SK-N-SH (cell line): ENCODE measurements around the gene PCDHGB2. TPM values are rescaled to one million over a fixed set of nuclear protein-coding genes. Genes with fewer than 3 reads are reported as not detected.
A peak's percentile ranks its signal among the peaks of the same experiment; 100 is the strongest.
"Not testable (repeated sequence)": the region's sequence is repeated elsewhere in the genome, so short reads cannot be mapped to it uniquely, and the experiment has no call there.

Experiments used
- CTCF ChIA-PET: fragments of 300-600, 350-600 bp; formaldehyde crosslinking; extraction: SDS; loops from one replicate; lab custom pipeline; 2021; lab: Yijun Ruan, JAX
- POLR2A ChIA-PET: fragments of 350-600 bp; sonication (Branson Sonifier 250); formaldehyde crosslinking; extraction: SDS; loops from one replicate; lab custom pipeline; 2020; ENCODE audit warnings: antibody characterized with exemption, inconsistent platforms; lab: Yijun Ruan, JAX
- DNase-seq: peaks from one replicate; pipeline ENCODE4 v3.0.0; 2012
- H2AFZ ChIP-seq: fragments of 200-600 bp; sonication (generic); 2 replicates; pipeline ENCODE4 v1.8.1; 2016; ENCODE audit warnings: antibody characterized with exemption, mild to moderate bottlenecking, low read depth
- H3F3A ChIP-seq: fragments of 200-600 bp; sonication (generic); replicated peaks from 2 replicates; pipeline ENCODE3; 2016; ENCODE audit warnings: antibody characterized with exemption, mild to moderate bottlenecking; ENCODE audit not compliant: insufficient read depth
- H3K27ac ChIP-seq, 2 experiments: fragments of 200-500 bp in 1 of 2; fragments of 200-600 bp in 1 of 2; sonication (Bioruptor generic) in 1 of 2; sonication (generic), shearing (Covaris generic) in 1 of 2; 2 replicates each; pipeline versions ENCODE4 v1.5.1 to v1.6.1; 2014 to 2016; ENCODE audit warnings: low read depth in 2 of 2, inconsistent platforms in 1 of 2, low read length in 1 of 2, mild to moderate bottlenecking in 1 of 2, mixed read lengths in 1 of 2
- H3K27me3 ChIP-seq: fragments of 200-600 bp; sonication (generic), shearing (Covaris generic); 2 replicates; pipeline ENCODE4 v1.6.1; 2016; ENCODE audit warnings: mixed run types; ENCODE audit not compliant: insufficient read depth
- H3K36me3 ChIP-seq, 2 experiments: fragments of 200-500 bp in 1 of 2; fragments of 200-600 bp in 1 of 2; sonication (Bioruptor generic) in 1 of 2; sonication (generic) in 1 of 2; replicated peaks in 1 of 2; 2 replicates each; pipeline versions ENCODE3 to v1.5.1; 2014 to 2016; ENCODE audit warnings: low read length in 1 of 2, mild to moderate bottlenecking in 1 of 2; ENCODE audit not compliant: insufficient read depth in 2 of 2, control insufficient read depth in 1 of 2
- H3K4me1 ChIP-seq, 2 experiments: fragments of 200-500 bp in 1 of 2; fragments of 200-600 bp in 1 of 2; sonication (Bioruptor generic) in 1 of 2; sonication (generic), shearing (Covaris generic) in 1 of 2; 2 replicates each; pipeline versions ENCODE4 v1.5.1 to v1.6.1; 2014 to 2016; ENCODE audit warnings: low read depth in 1 of 2, low read length in 1 of 2, mixed run types in 1 of 2; ENCODE audit not compliant: insufficient read depth in 2 of 2, control insufficient read depth in 1 of 2
- H3K4me2 ChIP-seq: fragments of 200-600 bp; sonication (generic), shearing (Covaris generic); 2 replicates; pipeline ENCODE4 v1.6.1; 2017; ENCODE audit warnings: mixed run types
- H3K4me3 ChIP-seq, 2 experiments: fragments of 200-500 bp in 1 of 2; fragments of 200-600 bp in 1 of 2; sonication (Bioruptor generic) in 1 of 2; sonication (generic), shearing (Covaris generic) in 1 of 2; 2 replicates each; pipeline versions ENCODE4 v1.5.1 to v1.8.1; 2014 to 2016; ENCODE audit warnings: low read depth in 2 of 2, inconsistent platforms in 1 of 2, low read length in 1 of 2, mild to moderate bottlenecking in 1 of 2, mixed read lengths in 1 of 2, moderate library complexity in 1 of 2
- H3K79me2 ChIP-seq: fragments of 200-600 bp; sonication (generic); 2 replicates; pipeline ENCODE4 v1.8.1; 2017; ENCODE audit warnings: mild to moderate bottlenecking; ENCODE audit not compliant: insufficient read depth
- H3K9ac ChIP-seq: fragments of 200-600 bp; sonication (generic); 2 replicates; pipeline ENCODE4 v1.6.1; 2017; ENCODE audit warnings: mixed run types
- H3K9me2 ChIP-seq: fragments of 200-600 bp; sonication (generic); 2 replicates; pipeline ENCODE4 v1.6.1; 2017; ENCODE audit warnings: mixed run types
- H3K9me3 ChIP-seq: fragments of 200-600 bp; sonication (generic); 2 replicates; pipeline ENCODE4 v1.6.1; 2017; ENCODE audit warnings: mixed run types, mild to moderate bottlenecking, moderate library complexity
- H4K20me1 ChIP-seq: fragments of 200-600 bp; sonication (generic); 2 replicates; pipeline ENCODE4 v1.6.1; 2017; ENCODE audit warnings: mild to moderate bottlenecking, mixed run types; ENCODE audit not compliant: insufficient read depth
- ELF1 ChIP-seq: IDR thresholded peaks from 2 replicates; pipeline ENCODE4 v1.4.0; 2012
- GABPA ChIP-seq: IDR thresholded peaks from 2 replicates; pipeline ENCODE4 v1.4.0; 2012; ENCODE audit warnings: low read depth, mild to moderate bottlenecking
- RAD21 ChIP-seq: IDR thresholded peaks from 2 replicates; pipeline ENCODE4 v1.6.1; 2012; ENCODE audit warnings: mild to moderate bottlenecking, low read length
- RXRA ChIP-seq: IDR thresholded peaks from 2 replicates; pipeline ENCODE4 v1.4.0; 2012; ENCODE audit warnings: low read depth, mild to moderate bottlenecking, borderline replicate concordance
- SMC3 ChIP-seq: IDR thresholded peaks from 2 replicates; pipeline ENCODE4 v1.6.1; 2012; ENCODE audit warnings: low read depth, low read length, improper control_type of control experiment
- TCF12 ChIP-seq: IDR thresholded peaks from 2 replicates; pipeline ENCODE4 v1.4.0; 2012
- WGBS: methylation state at CpG from one replicate; pipeline ENCODE4 v1.1.6; 2017; ENCODE audit warnings: low lambda C conversion rate; 5-methylcytosine and 5-hydroxymethylcytosine counted together
- polyA plus RNA-seq, 3 experiments: library from polyadenylated mRNA; depleted of rRNA; stranded (reverse); fragments of >200 nt; gene quantifications; 2 replicates each; pipeline ENCODE4 v1.2.3, GENCODE V29; 2012
- TF ChIP-seq, protein P1 (sequence below): fragments of 200-600 bp; sonication (generic); IDR thresholded peaks from 2 replicates; pipeline ENCODE4 v1.6.1; 2017; ENCODE audit warnings: antibody characterized with exemption, mild to moderate bottlenecking, moderate library complexity

The PCDHGB2 gene
- polyA plus RNA-seq, 1 of the 3 experiments (the other 2 are of a cell fraction): 4.5 TPM

DNA sequence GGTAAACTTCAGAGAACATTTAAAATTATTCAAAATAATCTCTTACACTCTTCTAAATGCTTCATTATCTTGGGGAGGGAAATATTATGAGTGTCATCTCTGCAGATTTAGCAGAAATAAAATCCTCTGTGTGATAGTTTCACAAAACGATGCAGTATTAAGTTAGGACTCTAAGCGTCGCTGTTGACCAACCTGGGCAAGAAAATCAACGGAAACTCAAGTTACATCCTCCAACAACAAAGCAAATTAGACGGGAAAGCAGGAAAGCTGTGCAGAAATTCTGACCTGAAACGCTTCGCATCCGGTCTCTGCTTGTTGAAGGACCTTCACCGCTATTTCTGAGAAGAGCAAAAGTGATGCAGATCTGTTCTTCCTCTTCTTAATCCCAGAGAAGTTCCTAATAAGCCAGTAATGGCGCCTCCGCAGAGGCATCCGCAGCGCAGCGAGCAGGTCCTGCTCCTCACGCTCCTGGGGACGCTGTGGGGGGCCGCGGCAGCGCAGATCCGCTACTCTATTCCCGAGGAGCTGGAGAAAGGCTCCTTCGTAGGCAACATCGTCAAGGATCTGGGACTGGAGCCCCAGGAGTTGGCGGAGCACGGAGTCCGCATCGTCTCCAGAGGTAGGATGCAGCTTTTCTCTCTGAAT lies 14.0 kb downstream of the PCDHGB2 start, which contains the start of gene PCDHGA6:
PCDHGA6 (plus strand) TSS at position 219 of the 645 bp plus-strand sequence; CDS start at position 412, 193 bp downstream.
- Histone ChIP-seq H4K20me1 (no peaks in the 10 kb centered on the region), H3K4me1 (no peaks in the 10 kb centered on the region), H3F3A (no peaks in the 10 kb centered on the region), H3K27me3 (no peaks in the 10 kb centered on the region), H3K4me2 (no peak within 1 kb of the TSS), H3K36me3 (peaks cover 0 to 14% of the 10 kb centered on the region in 2 experiments), H3K27ac (no peak within 1 kb of the TSS), H3K79me2 (no peaks in the 10 kb centered on the region), H3K4me3 (no peak within 1 kb of the TSS; a peak in 1 of 4 replicates), H3K9ac (no peak within 1 kb of the TSS), H3K9me3 (no peaks in the 10 kb centered on the region; the same call in 1 of the 2 replicates), H2AFZ (no peak within 1 kb of the TSS), H3K9me2 (no peaks in the 10 kb centered on the region)
- DNase-seq: no peak
- CTCF ChIA-PET: interaction anchor here (0.9 to 1.8 kb wide), 5 partner anchors 12 to 193 kb away, joined by 3 to 8 read pairs (median 4); partner anchors contain the start of gene PCDHB14
- POLR2A ChIA-PET: no interaction called here
- WGBS: 67% methylated on average over 27 of the region's 27 CpGs
- TF ChIP-seq ELF1 (no peak), RAD21 (peak; percentile 45)
- TF ChIP-seq, protein P1, sequence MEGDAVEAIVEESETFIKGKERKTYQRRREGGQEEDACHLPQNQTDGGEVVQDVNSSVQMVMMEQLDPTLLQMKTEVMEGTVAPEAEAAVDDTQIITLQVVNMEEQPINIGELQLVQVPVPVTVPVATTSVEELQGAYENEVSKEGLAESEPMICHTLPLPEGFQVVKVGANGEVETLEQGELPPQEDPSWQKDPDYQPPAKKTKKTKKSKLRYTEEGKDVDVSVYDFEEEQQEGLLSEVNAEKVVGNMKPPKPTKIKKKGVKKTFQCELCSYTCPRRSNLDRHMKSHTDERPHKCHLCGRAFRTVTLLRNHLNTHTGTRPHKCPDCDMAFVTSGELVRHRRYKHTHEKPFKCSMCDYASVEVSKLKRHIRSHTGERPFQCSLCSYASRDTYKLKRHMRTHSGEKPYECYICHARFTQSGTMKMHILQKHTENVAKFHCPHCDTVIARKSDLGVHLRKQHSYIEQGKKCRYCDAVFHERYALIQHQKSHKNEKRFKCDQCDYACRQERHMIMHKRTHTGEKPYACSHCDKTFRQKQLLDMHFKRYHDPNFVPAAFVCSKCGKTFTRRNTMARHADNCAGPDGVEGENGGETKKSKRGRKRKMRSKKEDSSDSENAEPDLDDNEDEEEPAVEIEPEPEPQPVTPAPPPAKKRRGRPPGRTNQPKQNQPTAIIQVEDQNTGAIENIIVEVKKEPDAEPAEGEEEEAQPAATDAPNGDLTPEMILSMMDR: peak; percentile 52

DNA sequence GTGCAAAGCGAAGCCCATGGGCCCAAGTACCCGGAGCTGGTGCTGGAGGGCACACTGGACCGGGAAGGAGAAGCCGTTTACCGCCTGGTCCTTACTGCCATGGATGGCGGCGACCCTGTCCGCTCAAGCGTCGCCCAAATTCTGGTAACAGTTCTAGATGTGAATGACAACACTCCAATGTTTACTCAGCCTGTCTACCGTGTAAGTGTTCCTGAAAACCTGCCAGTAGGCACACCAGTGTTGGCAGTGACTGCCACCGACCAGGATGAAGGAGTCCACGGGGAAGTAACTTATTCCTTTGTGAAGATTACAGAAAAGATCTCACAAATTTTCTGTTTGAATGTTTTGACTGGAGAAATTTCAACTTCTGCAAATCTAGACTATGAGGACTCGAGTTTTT lies 14.8 kb downstream of the PCDHGB2 start:
- Histone ChIP-seq H3K9me2 (no peaks in the 10 kb centered on the region), H4K20me1 (no peaks in the 10 kb centered on the region), H3K4me2 (no peak overlapping the region), H3K79me2 (no peaks in the 10 kb centered on the region), H3K4me3 (no peak overlapping the region), H3K36me3 (peaks cover 0 to 14% of the 10 kb centered on the region in 2 experiments), H3K9ac (no peak overlapping the region), H3K27me3 (no peaks in the 10 kb centered on the region), H3K27ac (no peak overlapping the region), H2AFZ (no peak overlapping the region), H3F3A (no peaks in the 10 kb centered on the region), H3K4me1 (no peaks in the 10 kb centered on the region), H3K9me3 (no peaks in the 10 kb centered on the region; the same call in 1 of the 2 replicates)
- 69% methylated on average over 14 of the region's 14 CpGs for WGBS
- ChIA-PET CTCF (interaction anchor here (0.7 to 1.8 kb wide), 6 partner anchors 12 to 193 kb away, joined by 3 to 8 read pairs (median 4); partner anchors contain the start of gene PCDHB14), POLR2A (no interaction called here)
- DNase-seq: no peak
- TF ChIP-seq TCF12 (no peak), RXRA (no peak), SMC3 (no peak), GABPA (no peak)

DNA sequence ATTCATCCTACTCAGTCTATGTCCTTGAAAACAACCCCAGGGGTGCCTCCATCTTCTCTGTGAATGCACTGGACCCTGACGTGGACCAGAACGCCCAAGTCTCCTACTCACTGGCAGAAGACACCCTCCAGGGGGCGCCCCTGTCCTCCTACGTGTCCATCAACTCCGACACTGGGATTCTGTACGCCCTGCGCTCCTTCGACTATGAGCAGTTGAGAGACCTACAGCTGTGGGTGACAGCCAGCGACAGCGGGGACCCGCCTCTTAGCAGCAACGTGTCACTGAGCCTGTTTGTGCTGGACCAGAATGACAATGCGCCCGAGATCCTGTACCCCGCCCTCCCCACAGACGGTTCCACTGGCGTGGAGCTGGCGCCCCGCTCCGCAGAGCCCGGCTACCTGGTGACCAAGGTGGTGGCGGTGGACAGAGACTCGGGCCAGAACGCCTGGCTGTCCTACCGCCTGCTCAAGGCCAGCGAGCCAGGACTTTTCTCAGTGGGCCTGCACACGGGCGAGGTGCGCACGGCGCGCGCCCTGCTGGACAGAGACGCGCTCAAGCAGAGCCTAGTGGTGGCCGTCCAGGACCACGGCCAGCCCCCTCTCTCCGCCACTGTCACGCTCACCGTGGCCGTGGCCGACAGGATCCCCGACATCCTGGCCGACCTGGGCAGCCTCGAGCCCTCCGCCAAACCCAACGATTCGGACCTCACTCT lies 15.8 kb downstream of the PCDHGB2 start:
- H3K27me3 ChIP-seq, H4K20me1 ChIP-seq, H3K79me2 ChIP-seq, H3K9ac ChIP-seq, H3F3A ChIP-seq, H3K4me3 ChIP-seq, H3K9me3 ChIP-seq, H3K9me2 ChIP-seq, H3K4me1 ChIP-seq, H2AFZ ChIP-seq, H3K4me2 ChIP-seq, H3K27ac ChIP-seq, DNase-seq, POLR2A ChIA-PET: not testable (repeated sequence)
- TF ChIP-seq, protein P1: 0 out of 2 replicates have a peak, but pooled peaks have one; percentile 7
- H3K36me3 ChIP-seq: peaks cover 0 to 14% of the 10 kb centered on the region in 2 experiments
- CTCF ChIA-PET: interaction anchor here (1.5 to 1.8 kb wide), 3 partner anchors 152 to 192 kb away, joined by 3 to 8 read pairs (median 6); partner anchors contain the start of gene PCDHB14
- 72% methylated on average over 9 of the region's 48 CpGs for WGBS
